NCI-H1048 (cell line): ENCODE measurements around the gene CEACAM19.

Source experiments
- DNase-seq: peaks from one replicate; lab custom pipeline; 2025; lab: John Stamatoyannopoulos, UW

CEACAM19 gene

GRCh38 chr19:44723299-44723951, 52.1 kb downstream of the CEACAM19 start:
- no peak for DNase-seq

GRCh38 chr19:44723952-44724319, 52.7 kb downstream of the CEACAM19 start:
- no peak for DNase-seq

GRCh38 chr19:44725251-44725650, 54.0 kb downstream of the CEACAM19 start:
- no peak for DNase-seq

DNA sequence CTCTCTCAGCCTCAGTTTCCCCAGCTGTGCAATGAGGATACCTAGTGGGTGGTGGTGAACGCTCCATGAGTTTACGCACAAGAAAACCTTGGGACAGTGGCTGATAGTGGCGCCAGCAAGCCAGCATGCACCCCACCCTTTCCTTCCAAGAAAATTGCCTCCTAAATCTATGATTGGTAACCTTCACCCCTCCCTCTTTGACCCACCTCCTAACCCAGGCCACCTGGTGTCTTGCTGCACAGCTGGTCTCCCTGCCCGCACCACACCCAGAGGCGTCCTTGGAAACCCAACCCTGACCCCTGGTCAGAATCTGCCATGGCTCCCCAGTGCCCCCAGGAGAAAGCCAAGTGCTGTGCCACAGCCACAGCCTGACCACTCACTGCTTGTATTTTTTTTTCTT, 54.4 kb downstream of the CEACAM19 start:
- DNase-seq = no peak

GRCh38 chr19:44726465-44726864, 55.2 kb downstream of the CEACAM19 start:
- DNase-seq = no peak

- DNase-seq = no peak
These were observed 56.9 kb downstream of the CEACAM19 start for GRCh38 chr19:44728178-44728577.

- DNase-seq = no peak
These were observed 58.3 kb downstream of the CEACAM19 start for GRCh38 chr19:44729516-44730033.

GRCh38 chr19:44731081-44731480, 59.8 kb downstream of the CEACAM19 start:
- no peak for DNase-seq

DNA sequence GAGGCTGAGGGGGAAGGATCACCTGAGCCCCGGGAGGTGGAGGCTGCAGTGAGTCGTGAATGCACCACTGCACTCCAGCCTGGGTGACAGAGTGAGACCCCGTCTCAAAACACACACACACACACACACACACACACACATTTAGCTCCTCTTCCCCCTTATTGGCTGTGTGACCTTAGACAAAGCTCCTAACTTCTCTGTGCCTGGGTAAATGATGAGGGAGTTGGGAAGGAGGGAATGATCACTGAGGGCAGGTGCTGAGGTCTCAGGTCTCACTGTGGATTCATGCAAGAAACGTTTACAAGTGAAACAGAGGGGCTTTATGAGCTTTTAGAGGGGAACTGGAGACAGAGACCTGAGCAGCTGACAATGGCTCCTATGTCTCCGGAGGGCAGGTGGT, 60.3 kb downstream of the CEACAM19 start:
- no peak for DNase-seq

DNA sequence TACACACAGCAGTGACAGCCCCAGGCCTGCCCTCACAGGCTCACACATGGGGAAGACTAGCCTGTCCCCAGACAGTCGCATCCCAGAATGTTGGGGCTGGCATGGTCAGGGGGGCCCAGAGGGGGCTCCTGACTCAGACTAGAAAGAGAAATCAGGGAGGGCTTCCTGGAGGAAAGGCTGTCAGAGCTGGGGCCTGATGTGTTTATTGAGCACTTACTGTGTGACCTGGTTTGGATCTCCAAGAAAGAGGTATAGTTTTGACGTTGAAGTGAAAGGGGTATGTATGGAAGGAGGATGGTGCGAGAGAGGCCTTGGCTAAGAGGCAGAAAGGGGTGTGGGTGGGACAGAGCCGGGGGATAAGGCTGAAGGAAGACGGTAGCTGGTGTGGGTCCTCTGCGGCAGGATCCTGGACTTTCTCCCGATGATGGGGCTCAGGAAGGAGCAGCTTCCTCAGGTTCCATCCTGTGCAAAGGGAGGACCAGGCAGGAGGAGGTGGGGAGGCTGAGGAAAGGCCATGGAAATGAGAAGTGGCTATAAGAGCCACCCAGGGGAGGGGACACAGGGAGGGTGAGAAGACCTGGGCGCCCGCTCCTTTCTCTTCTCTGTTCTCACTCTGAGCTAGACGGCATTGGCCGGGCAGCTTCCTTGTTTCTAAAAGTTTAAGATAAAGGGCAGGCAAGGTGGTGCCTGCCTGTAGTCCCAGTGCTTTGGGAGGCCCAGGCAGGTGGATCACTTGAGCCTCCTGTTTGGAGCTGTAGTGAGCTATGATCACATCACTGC, 61.1 kb downstream of the CEACAM19 start:
- DNase-seq = no peak
